ENCODE results near the gene CTNNBIP1.
A peak's percentile ranks its signal among the peaks of the same experiment; 100 is the strongest.

The CTNNBIP1 gene

GRCh38 chr1:9912264-9912936, 2.3 kb upstream of the CTNNBIP1 start:
- no peak for DNase-seq (ENCODE audit: low read depth)
- H3K4me3 ChIP-seq (replicated peaks; ENCODE audit: low read depth, low read length) = no peak overlapping the region
- no peak for TF ChIP-seq CTCF (IDR thresholded peaks at IDR 0.05; ENCODE audit: low read length, missing control alignments)

- no peak for TF ChIP-seq CTCF (IDR thresholded peaks at IDR 0.05; ENCODE audit: low read length, missing control alignments)
- peak; percentile 99 for DNase-seq (ENCODE audit: low read depth)
- peak overlapping the region; percentile 78 for H3K4me3 ChIP-seq (replicated peaks; ENCODE audit: low read depth, low read length)
These were observed 532 bp upstream of the CTNNBIP1 start for GRCh38 chr1:9910423-9911178.

GRCh38 chr1:9909234-9910046, 629 bp downstream of the CTNNBIP1 start:
- TF ChIP-seq CTCF (IDR thresholded peaks at IDR 0.05; ENCODE audit: low read length, missing control alignments) = no peak
- DNase-seq (ENCODE audit: low read depth) = peak; percentile 8
- H3K4me3 ChIP-seq (replicated peaks; ENCODE audit: low read depth, low read length) = peak overlapping the region; percentile 75

GRCh38 chr1:9908871-9909233, 1.2 kb downstream of the CTNNBIP1 start:
- DNase-seq (ENCODE audit: low read depth) = no peak
- TF ChIP-seq CTCF (IDR thresholded peaks at IDR 0.05; ENCODE audit: low read length, missing control alignments) = no peak
- peak overlapping the region; percentile 75 for H3K4me3 ChIP-seq (replicated peaks; ENCODE audit: low read depth, low read length)

- no peak for TF ChIP-seq CTCF (IDR thresholded peaks at IDR 0.05; ENCODE audit: low read length, missing control alignments)
- no peak overlapping the region for H3K4me3 ChIP-seq (replicated peaks; ENCODE audit: low read depth, low read length)
- no peak for DNase-seq (ENCODE audit: low read depth)
These were observed 2.6 kb downstream of the CTNNBIP1 start for GRCh38 chr1:9907441-9907840.

GRCh38 chr1:9906466-9906865, 3.6 kb downstream of the CTNNBIP1 start:
- TF ChIP-seq CTCF (IDR thresholded peaks at IDR 0.05; ENCODE audit: low read length, missing control alignments) = no peak
- DNase-seq (ENCODE audit: low read depth) = no peak
- H3K4me3 ChIP-seq (replicated peaks; ENCODE audit: low read depth, low read length) = no peak overlapping the region
